PFSK-1 (cell line): ENCODE data around the gene KLK1.

Source experiments
- FOXP2 ChIP-seq: optimal IDR thresholded peaks from 2 replicates; pipeline ENCODE3; 2011; ENCODE audit warnings: borderline replicate concordance, control low read depth, inconsistent platforms; ENCODE audit not compliant: insufficient read depth; ENCODE audit errors: extremely low read length, extremely low read depth
- POLR2AphosphoS5 ChIP-seq: IDR thresholded peaks from 2 replicates; pipeline ENCODE4 v1.6.1; 2012; ENCODE audit warnings: low read depth, mild to moderate bottlenecking, control low read depth, low read length, moderate library complexity
- REST ChIP-seq, 2 experiments: IDR thresholded peaks; 2 replicates each; pipeline versions ENCODE4 v1.6.1 to v1.8.0; 2011 to 2012; ENCODE audit warnings: low read depth in 2 of 2, low read length in 2 of 2, control low read depth in 1 of 2, inconsistent platforms in 1 of 2, mild to moderate bottlenecking in 1 of 2, moderate library complexity in 1 of 2; ENCODE audit not compliant: insufficient read depth in 1 of 2
- SIN3A ChIP-seq: IDR thresholded peaks from 2 replicates; pipeline ENCODE4 v1.6.1; 2012; ENCODE audit warnings: mild to moderate bottlenecking, low read length, moderate library complexity, borderline replicate concordance; ENCODE audit not compliant: insufficient read depth
- TAF1 ChIP-seq: IDR thresholded peaks from 2 replicates; pipeline ENCODE4 v1.6.1; 2012; ENCODE audit warnings: low read length, control low read depth, borderline replicate concordance; ENCODE audit not compliant: insufficient read depth

KLK1 gene

GRCh38 chr19:50821622-50822021 is 2.0 kb downstream of the KLK1 start:
- no peak for TF ChIP-seq TAF1
- no peak for TF ChIP-seq SIN3A
- TF ChIP-seq POLR2AphosphoS5: no peak
- TF ChIP-seq FOXP2: no peak

GRCh38 chr19:50821248-50821612 is 2.4 kb downstream of the KLK1 start:
- TF ChIP-seq SIN3A: no peak
- TF ChIP-seq POLR2AphosphoS5: no peak
- TF ChIP-seq FOXP2: no peak

GRCh38 chr19:50820549-50821247 is 2.9 kb downstream of the KLK1 start:
- TF ChIP-seq REST (IDR thresholded peaks at IDR 0.05; ENCODE audit: insufficient read depth in 1 of 2, low read depth in 2 of 2, low read length in 2 of 2): no peak
- no peak for TF ChIP-seq TAF1
- TF ChIP-seq POLR2AphosphoS5: no peak
- no peak for TF ChIP-seq SIN3A
- TF ChIP-seq FOXP2: no peak

GRCh38 chr19:50820086-50820485 is 3.5 kb downstream of the KLK1 start:
- TF ChIP-seq POLR2AphosphoS5: no peak
- TF ChIP-seq FOXP2: no peak
- no peak for TF ChIP-seq TAF1
- no peak for TF ChIP-seq SIN3A
- no peak for TF ChIP-seq REST (IDR thresholded peaks at IDR 0.05; ENCODE audit: insufficient read depth in 1 of 2, low read depth in 2 of 2, low read length in 2 of 2)

GRCh38 chr19:50819636-50820035 is 4.0 kb downstream of the KLK1 start:
- TF ChIP-seq POLR2AphosphoS5: no peak
- TF ChIP-seq SIN3A: no peak
- no peak for TF ChIP-seq REST (IDR thresholded peaks at IDR 0.05; ENCODE audit: insufficient read depth in 1 of 2, low read depth in 2 of 2, low read length in 2 of 2)
- no peak for TF ChIP-seq TAF1
- no peak for TF ChIP-seq FOXP2

GRCh38 chr19:50818859-50819472 is 4.6 kb downstream of the KLK1 start:
- no peak for TF ChIP-seq SIN3A
- no peak for TF ChIP-seq TAF1
- no peak for TF ChIP-seq FOXP2
- TF ChIP-seq POLR2AphosphoS5: no peak
- no peak for TF ChIP-seq REST (IDR thresholded peaks at IDR 0.05; ENCODE audit: insufficient read depth in 1 of 2, low read depth in 2 of 2, low read length in 2 of 2)
